ENCODE measurements around the gene SIL1.
A peak's percentile ranks its signal among the peaks of the same experiment; 100 is the strongest.

Gene SIL1

GRCh38 chr5:138944527-138945322 is 253.4 kb downstream of the SIL1 start:
- Histone ChIP-seq H3K4me1 (ENCODE audit: control insufficient read depth in 5 of 5, insufficient read depth in 5 of 5, low read length in 5 of 5) (peaks cover 0 to 17% (median 16%) of the 10 kb centered on the region in 5 donors), H3K36me3 (ENCODE audit: control insufficient read depth in 5 of 5, insufficient read depth in 5 of 5, low read length in 5 of 5) (peaks cover 0 to 38% (median 19%) of the 10 kb centered on the region in 5 donors), H3K27ac (ENCODE audit: low read depth, low read length) (no peak overlapping the region), H3K27me3 (ENCODE audit: control insufficient read depth in 5 of 5, insufficient read depth in 4 of 5, low read length in 5 of 5) (no peaks in the 10 kb centered on the region), H3K9ac (ENCODE audit: low read length in 5 of 5) (no peak overlapping the region), H3K9me3 (ENCODE audit: control insufficient read depth in 5 of 5, low read length in 5 of 5) (no peaks in the 10 kb centered on the region), H3K4me3 (ENCODE audit: low read depth in 1 of 5, low read length in 5 of 5) (no peak overlapping the region)

GRCh38 chr5:138943599-138944173 is 254.5 kb downstream of the SIL1 start:
- H3K4me1 ChIP-seq (ENCODE audit: control insufficient read depth in 5 of 5, insufficient read depth in 5 of 5, low read length in 5 of 5) = peaks cover 0 to 9% (median 7%) of the 10 kb centered on the region in 5 donors
- H3K27ac ChIP-seq (ENCODE audit: low read depth, low read length) = no peak overlapping the region
- no peak overlapping the region for H3K9ac ChIP-seq (ENCODE audit: low read length in 5 of 5)
- H3K9me3 ChIP-seq (ENCODE audit: control insufficient read depth in 5 of 5, low read length in 5 of 5) = no peaks in the 10 kb centered on the region
- peaks cover 0 to 38% (median 19%) of the 10 kb centered on the region in 5 donors for H3K36me3 ChIP-seq (ENCODE audit: control insufficient read depth in 5 of 5, insufficient read depth in 5 of 5, low read length in 5 of 5)
- H3K4me3 ChIP-seq (ENCODE audit: low read depth in 1 of 5, low read length in 5 of 5) = no peak overlapping the region
- H3K27me3 ChIP-seq (ENCODE audit: control insufficient read depth in 5 of 5, insufficient read depth in 4 of 5, low read length in 5 of 5) = no peaks in the 10 kb centered on the region

GRCh38 chr5:138942861-138943260 is 255.3 kb downstream of the SIL1 start:
- peaks cover 0 to 31% (median 18%) of the 10 kb centered on the region in 5 donors for H3K36me3 ChIP-seq (ENCODE audit: control insufficient read depth in 5 of 5, insufficient read depth in 5 of 5, low read length in 5 of 5)
- H3K9ac ChIP-seq (ENCODE audit: low read length in 5 of 5) = no peak overlapping the region
- no peak overlapping the region for H3K4me3 ChIP-seq (ENCODE audit: low read depth in 1 of 5, low read length in 5 of 5)
- no peaks in the 10 kb centered on the region for H3K27me3 ChIP-seq (ENCODE audit: control insufficient read depth in 5 of 5, insufficient read depth in 4 of 5, low read length in 5 of 5)
- H3K9me3 ChIP-seq (ENCODE audit: control insufficient read depth in 5 of 5, low read length in 5 of 5) = no peaks in the 10 kb centered on the region
- H3K4me1 ChIP-seq (ENCODE audit: control insufficient read depth in 5 of 5, insufficient read depth in 5 of 5, low read length in 5 of 5) = peaks cover 0 to under 1% (median 0%) of the 10 kb centered on the region in 5 donors
- no peak overlapping the region for H3K27ac ChIP-seq (ENCODE audit: low read depth, low read length)

GRCh38 chr5:138942066-138942465 is 256.1 kb downstream of the SIL1 start:
- Histone ChIP-seq H3K27me3 (ENCODE audit: control insufficient read depth in 5 of 5, insufficient read depth in 4 of 5, low read length in 5 of 5) (no peaks in the 10 kb centered on the region), H3K4me3 (ENCODE audit: low read depth in 1 of 5, low read length in 5 of 5) (no peak overlapping the region), H3K9ac (ENCODE audit: low read length in 5 of 5) (no peak overlapping the region), H3K4me1 (ENCODE audit: control insufficient read depth in 5 of 5, insufficient read depth in 5 of 5, low read length in 5 of 5) (peaks cover 0 to 9% (median 4%) of the 10 kb centered on the region in 5 donors), H3K27ac (ENCODE audit: low read depth, low read length) (no peak overlapping the region), H3K9me3 (ENCODE audit: control insufficient read depth in 5 of 5, low read length in 5 of 5) (no peaks in the 10 kb centered on the region), H3K36me3 (ENCODE audit: control insufficient read depth in 5 of 5, insufficient read depth in 5 of 5, low read length in 5 of 5) (peaks cover 0 to 25% (median 10%) of the 10 kb centered on the region in 5 donors)

- no peak overlapping the region for H3K4me3 ChIP-seq (ENCODE audit: low read depth in 1 of 5, low read length in 5 of 5)
- H3K27ac ChIP-seq (ENCODE audit: low read depth, low read length) = no peak overlapping the region
- no peaks in the 10 kb centered on the region for H3K27me3 ChIP-seq (ENCODE audit: control insufficient read depth in 5 of 5, insufficient read depth in 4 of 5, low read length in 5 of 5)
- peaks cover 5 to 32% (median 27%) of the 10 kb centered on the region in 5 donors for H3K36me3 ChIP-seq (ENCODE audit: control insufficient read depth in 5 of 5, insufficient read depth in 5 of 5, low read length in 5 of 5)
- H3K9ac ChIP-seq (ENCODE audit: low read length in 5 of 5) = no peak overlapping the region
- peaks cover 2 to 20% (median 15%) of the 10 kb centered on the region in 5 donors for H3K4me1 ChIP-seq (ENCODE audit: control insufficient read depth in 5 of 5, insufficient read depth in 5 of 5, low read length in 5 of 5)
- no peaks in the 10 kb centered on the region for H3K9me3 ChIP-seq (ENCODE audit: control insufficient read depth in 5 of 5, low read length in 5 of 5)
Measured at GRCh38 chr5:138938526-138938925, 259.6 kb downstream of the SIL1 start.

GRCh38 chr5:138937392-138938387 is 260.5 kb downstream of the SIL1 start:
- Histone ChIP-seq H3K36me3 (ENCODE audit: control insufficient read depth in 5 of 5, insufficient read depth in 5 of 5, low read length in 5 of 5) (peaks cover 9 to 39% (median 35%) of the 10 kb centered on the region in 5 donors), H3K9me3 (ENCODE audit: control insufficient read depth in 5 of 5, low read length in 5 of 5) (no peaks in the 10 kb centered on the region), H3K27ac (ENCODE audit: low read depth, low read length) (no peak overlapping the region), H3K27me3 (ENCODE audit: control insufficient read depth in 5 of 5, insufficient read depth in 4 of 5, low read length in 5 of 5) (no peaks in the 10 kb centered on the region), H3K4me3 (ENCODE audit: low read depth in 1 of 5, low read length in 5 of 5) (no peak overlapping the region), H3K9ac (ENCODE audit: low read length in 5 of 5) (no peak overlapping the region), H3K4me1 (ENCODE audit: control insufficient read depth in 5 of 5, insufficient read depth in 5 of 5, low read length in 5 of 5) (peaks cover 2 to 22% (median 15%) of the 10 kb centered on the region in 5 donors)

GRCh38 chr5:138936968-138937345 is 261.2 kb downstream of the SIL1 start:
- peaks cover 9 to 46% (median 43%) of the 10 kb centered on the region in 5 donors for H3K36me3 ChIP-seq (ENCODE audit: control insufficient read depth in 5 of 5, insufficient read depth in 5 of 5, low read length in 5 of 5)
- no peak overlapping the region for H3K9ac ChIP-seq (ENCODE audit: low read length in 5 of 5)
- H3K4me3 ChIP-seq (ENCODE audit: low read depth in 1 of 5, low read length in 5 of 5) = no peak overlapping the region
- no peaks in the 10 kb centered on the region for H3K9me3 ChIP-seq (ENCODE audit: control insufficient read depth in 5 of 5, low read length in 5 of 5)
- peaks cover 2 to 22% (median 15%) of the 10 kb centered on the region in 5 donors for H3K4me1 ChIP-seq (ENCODE audit: control insufficient read depth in 5 of 5, insufficient read depth in 5 of 5, low read length in 5 of 5)
- peak overlapping the region; percentile 9 for H3K27ac ChIP-seq (ENCODE audit: low read depth, low read length)
- H3K27me3 ChIP-seq (ENCODE audit: control insufficient read depth in 5 of 5, insufficient read depth in 4 of 5, low read length in 5 of 5) = no peaks in the 10 kb centered on the region

- H3K4me1 ChIP-seq (ENCODE audit: control insufficient read depth in 5 of 5, insufficient read depth in 5 of 5, low read length in 5 of 5) = peaks cover 2 to 22% (median 15%) of the 10 kb centered on the region in 5 donors
- no peaks in the 10 kb centered on the region for H3K27me3 ChIP-seq (ENCODE audit: control insufficient read depth in 5 of 5, insufficient read depth in 4 of 5, low read length in 5 of 5)
- H3K4me3 ChIP-seq (ENCODE audit: low read depth in 1 of 5, low read length in 5 of 5) = no peak overlapping the region
- peak overlapping the region; percentile 9 for H3K27ac ChIP-seq (ENCODE audit: low read depth, low read length)
- no peaks in the 10 kb centered on the region for H3K9me3 ChIP-seq (ENCODE audit: control insufficient read depth in 5 of 5, low read length in 5 of 5)
- peak overlapping the region in 1 of 5 donors; percentile 13 for H3K9ac ChIP-seq (ENCODE audit: low read length in 5 of 5)
- peaks cover 12 to 52% (median 48%) of the 10 kb centered on the region in 5 donors for H3K36me3 ChIP-seq (ENCODE audit: control insufficient read depth in 5 of 5, insufficient read depth in 5 of 5, low read length in 5 of 5)
Measured at GRCh38 chr5:138936225-138936967, 261.8 kb downstream of the SIL1 start.

GRCh38 chr5:138935466-138935865 is 262.7 kb downstream of the SIL1 start:
- Histone ChIP-seq H3K27ac (ENCODE audit: low read depth, low read length) (no peak overlapping the region), H3K4me3 (ENCODE audit: low read depth in 1 of 5, low read length in 5 of 5) (no peak overlapping the region), H3K36me3 (ENCODE audit: control insufficient read depth in 5 of 5, insufficient read depth in 5 of 5, low read length in 5 of 5) (peaks cover 15 to 61% (median 58%) of the 10 kb centered on the region in 5 donors), H3K4me1 (ENCODE audit: control insufficient read depth in 5 of 5, insufficient read depth in 5 of 5, low read length in 5 of 5) (peaks cover 2 to 22% (median 16%) of the 10 kb centered on the region in 5 donors), H3K9me3 (ENCODE audit: control insufficient read depth in 5 of 5, low read length in 5 of 5) (no peaks in the 10 kb centered on the region), H3K9ac (ENCODE audit: low read length in 5 of 5) (no peak overlapping the region), H3K27me3 (ENCODE audit: control insufficient read depth in 5 of 5, insufficient read depth in 4 of 5, low read length in 5 of 5) (no peaks in the 10 kb centered on the region)

Measured in subcutaneous abdominal adipose tissue (tissue), 5 donors.